WI38 (cell line): Measurements from ENCODE around the gene SNX10.

Source experiments
- H3K4me3 ChIP-seq: 2 replicates; pipeline ENCODE4 v1.5.1; 2011; ENCODE audit warnings: low read depth, mild to moderate bottlenecking, control low read depth, low read length
- TF ChIP-seq, protein P1 (sequence below): IDR thresholded peaks from 2 replicates; pipeline ENCODE4 v1.5.1; 2012; ENCODE audit warnings: low read depth, mild to moderate bottlenecking, control low read depth, low read length

The SNX10 gene

GRCh38 chr7:26346611-26347203 is 55.0 kb downstream of the SNX10 start:
- TF ChIP-seq, protein P1, sequence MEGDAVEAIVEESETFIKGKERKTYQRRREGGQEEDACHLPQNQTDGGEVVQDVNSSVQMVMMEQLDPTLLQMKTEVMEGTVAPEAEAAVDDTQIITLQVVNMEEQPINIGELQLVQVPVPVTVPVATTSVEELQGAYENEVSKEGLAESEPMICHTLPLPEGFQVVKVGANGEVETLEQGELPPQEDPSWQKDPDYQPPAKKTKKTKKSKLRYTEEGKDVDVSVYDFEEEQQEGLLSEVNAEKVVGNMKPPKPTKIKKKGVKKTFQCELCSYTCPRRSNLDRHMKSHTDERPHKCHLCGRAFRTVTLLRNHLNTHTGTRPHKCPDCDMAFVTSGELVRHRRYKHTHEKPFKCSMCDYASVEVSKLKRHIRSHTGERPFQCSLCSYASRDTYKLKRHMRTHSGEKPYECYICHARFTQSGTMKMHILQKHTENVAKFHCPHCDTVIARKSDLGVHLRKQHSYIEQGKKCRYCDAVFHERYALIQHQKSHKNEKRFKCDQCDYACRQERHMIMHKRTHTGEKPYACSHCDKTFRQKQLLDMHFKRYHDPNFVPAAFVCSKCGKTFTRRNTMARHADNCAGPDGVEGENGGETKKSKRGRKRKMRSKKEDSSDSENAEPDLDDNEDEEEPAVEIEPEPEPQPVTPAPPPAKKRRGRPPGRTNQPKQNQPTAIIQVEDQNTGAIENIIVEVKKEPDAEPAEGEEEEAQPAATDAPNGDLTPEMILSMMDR: no peak
- no peak overlapping the region for H3K4me3 ChIP-seq

DNA sequence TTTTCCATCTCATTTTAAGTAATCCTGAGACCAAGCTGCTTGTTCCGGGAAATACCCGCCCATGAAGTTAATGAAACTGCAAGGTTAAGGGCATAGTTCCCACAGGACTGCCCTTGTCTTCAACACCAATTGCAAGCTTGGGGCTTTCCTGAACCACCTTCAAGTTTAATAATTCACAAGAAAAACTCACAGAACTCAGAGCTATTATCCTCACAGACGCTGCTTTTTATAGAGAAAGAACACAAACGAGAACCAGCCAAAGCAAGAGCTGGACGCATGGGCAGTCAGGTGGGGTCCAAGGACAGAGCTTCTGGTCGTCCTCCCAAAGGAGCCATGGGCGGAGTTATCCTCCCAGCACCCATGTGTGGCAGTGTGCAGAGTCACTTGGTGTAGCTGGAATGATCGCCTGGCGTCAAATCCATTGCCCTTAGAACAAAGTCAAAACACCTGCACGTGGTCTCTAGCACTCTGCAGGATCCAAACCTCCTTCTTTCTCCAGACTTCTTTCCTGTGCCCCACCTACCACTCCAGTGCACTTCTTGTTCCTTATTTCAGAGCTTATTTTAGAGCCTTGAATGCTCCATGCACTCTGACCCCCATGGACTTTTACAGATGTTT is 56.7 kb downstream of the SNX10 start:
- no peak overlapping the region for H3K4me3 ChIP-seq

GRCh38 chr7:26349005-26349915 is 57.6 kb downstream of the SNX10 start:
- TF ChIP-seq, protein P1: no peak
- no peak overlapping the region for H3K4me3 ChIP-seq

More for the DNA sequence above, 56.7 kb downstream of the SNX10 start:
- TF ChIP-seq, protein P1: no peak

DNA sequence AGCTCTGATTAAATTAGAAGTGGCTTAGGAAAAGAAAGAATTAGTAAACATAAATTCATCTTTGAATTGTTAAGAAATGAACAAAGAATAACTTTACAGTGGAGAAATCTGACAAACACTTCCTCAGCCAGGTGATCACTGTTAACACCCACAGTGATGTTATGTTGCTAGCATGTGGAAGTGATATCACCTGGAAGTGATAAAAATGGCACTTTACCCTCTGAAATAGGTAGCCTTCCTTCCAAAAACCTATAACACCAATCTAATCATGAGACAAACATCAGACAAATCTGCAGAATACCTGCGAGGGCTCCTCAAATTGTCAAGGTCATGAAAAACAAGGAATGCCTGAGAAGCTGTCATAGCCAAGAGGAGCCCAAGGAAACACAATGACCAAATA is 59.5 kb downstream of the SNX10 start:
- TF ChIP-seq, protein P1: no peak
- H3K4me3 ChIP-seq: no peak overlapping the region

- TF ChIP-seq, protein P1: no peak
- H3K4me3 ChIP-seq: no peak overlapping the region
These were observed 64.6 kb downstream of the SNX10 start for GRCh38 chr7:26356229-26356628.

- TF ChIP-seq, protein P1: no peak
- no peak overlapping the region for H3K4me3 ChIP-seq
These were observed 65.5 kb downstream of the SNX10 start for GRCh38 chr7:26356929-26357798.
